Measurements from ENCODE around the gene CDH16. TPM values are rescaled to one million over a fixed set of nuclear protein-coding genes. Genes with fewer than 3 reads are reported as not detected.

The CDH16 gene
- total RNA-seq, 1 donor from 2014 or later = not detected

DNA sequence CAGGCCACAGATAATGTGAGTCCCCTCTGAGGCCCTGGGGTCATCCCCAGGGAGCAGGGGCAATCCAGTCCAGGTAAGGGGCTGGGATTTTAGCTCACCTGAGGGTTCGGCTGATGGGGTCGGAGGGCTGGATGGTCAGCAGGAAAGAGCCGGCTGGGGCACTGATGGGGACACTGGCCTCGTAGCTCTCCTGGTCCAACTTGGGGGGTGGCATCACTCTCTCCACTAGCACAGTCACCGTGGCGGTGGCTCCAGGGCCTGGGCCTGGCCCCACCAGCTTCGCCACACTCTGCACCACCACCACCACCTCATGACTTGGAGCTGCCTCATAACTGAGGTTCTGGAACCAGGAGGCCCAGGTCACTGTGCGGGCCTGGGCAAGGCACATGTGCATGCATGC lies 6.9 kb downstream of the CDH16 start:
- DNase-seq = no peak

DNA sequence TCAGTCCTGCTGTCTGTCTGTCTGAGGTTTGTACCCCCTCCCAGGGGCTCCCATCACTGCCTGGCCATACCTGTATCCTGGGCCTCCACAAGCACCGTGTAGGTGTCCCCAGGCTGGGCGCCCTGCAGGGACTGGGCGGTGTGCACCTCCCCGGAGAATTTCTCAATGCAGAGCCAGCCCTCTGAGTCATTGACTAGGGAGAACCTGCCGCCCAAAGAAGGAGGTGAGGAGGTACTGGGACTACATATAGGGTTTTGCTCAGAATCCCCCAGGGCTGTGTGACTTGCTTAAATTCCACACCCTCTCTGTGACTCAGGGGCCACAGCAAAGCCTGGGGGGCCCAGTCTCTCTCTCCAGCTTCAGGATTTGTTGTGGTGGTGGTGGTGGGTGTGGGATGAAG lies 7.6 kb downstream of the CDH16 start:
- no peaks in the 10 kb centered on the region for H3K4me1 Mint-ChIP-seq (ENCODE audit: low read depth, unreplicated experiment)
- TF ChIP-seq, protein P1, sequence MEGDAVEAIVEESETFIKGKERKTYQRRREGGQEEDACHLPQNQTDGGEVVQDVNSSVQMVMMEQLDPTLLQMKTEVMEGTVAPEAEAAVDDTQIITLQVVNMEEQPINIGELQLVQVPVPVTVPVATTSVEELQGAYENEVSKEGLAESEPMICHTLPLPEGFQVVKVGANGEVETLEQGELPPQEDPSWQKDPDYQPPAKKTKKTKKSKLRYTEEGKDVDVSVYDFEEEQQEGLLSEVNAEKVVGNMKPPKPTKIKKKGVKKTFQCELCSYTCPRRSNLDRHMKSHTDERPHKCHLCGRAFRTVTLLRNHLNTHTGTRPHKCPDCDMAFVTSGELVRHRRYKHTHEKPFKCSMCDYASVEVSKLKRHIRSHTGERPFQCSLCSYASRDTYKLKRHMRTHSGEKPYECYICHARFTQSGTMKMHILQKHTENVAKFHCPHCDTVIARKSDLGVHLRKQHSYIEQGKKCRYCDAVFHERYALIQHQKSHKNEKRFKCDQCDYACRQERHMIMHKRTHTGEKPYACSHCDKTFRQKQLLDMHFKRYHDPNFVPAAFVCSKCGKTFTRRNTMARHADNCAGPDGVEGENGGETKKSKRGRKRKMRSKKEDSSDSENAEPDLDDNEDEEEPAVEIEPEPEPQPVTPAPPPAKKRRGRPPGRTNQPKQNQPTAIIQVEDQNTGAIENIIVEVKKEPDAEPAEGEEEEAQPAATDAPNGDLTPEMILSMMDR (IDR thresholded peaks at IDR 0.05; ENCODE audit: partially characterized antibody, unreplicated experiment) = no peak
- H3K9me3 Mint-ChIP-seq (ENCODE audit: unreplicated experiment) = no peaks in the 10 kb centered on the region
- H3K27me3 Mint-ChIP-seq (ENCODE audit: unreplicated experiment) = peaks cover 2% of the 10 kb centered on the region
- H3K4me3 Mint-ChIP-seq (ENCODE audit: unreplicated experiment) = no peak overlapping the region
- no peak for DNase-seq
- no peak overlapping the region for H3K27ac Mint-ChIP-seq (ENCODE audit: unreplicated experiment)
- no peaks in the 10 kb centered on the region for H3K36me3 Mint-ChIP-seq (ENCODE audit: unreplicated experiment)

More for the DNA sequence above, 6.9 kb downstream of the CDH16 start:
- Mint-ChIP-seq H3K36me3 (ENCODE audit: unreplicated experiment) (peaks cover 4% of the 10 kb centered on the region), H3K27me3 (ENCODE audit: unreplicated experiment) (peaks cover 2% of the 10 kb centered on the region), H3K27ac (ENCODE audit: unreplicated experiment) (no peak overlapping the region), H3K4me1 (ENCODE audit: low read depth, unreplicated experiment) (no peaks in the 10 kb centered on the region), H3K4me3 (ENCODE audit: unreplicated experiment) (no peak overlapping the region), H3K9me3 (ENCODE audit: unreplicated experiment) (peaks cover 2% of the 10 kb centered on the region)
- TF ChIP-seq, protein P1 (IDR thresholded peaks at IDR 0.05; ENCODE audit: partially characterized antibody, unreplicated experiment) = no peak

DNA sequence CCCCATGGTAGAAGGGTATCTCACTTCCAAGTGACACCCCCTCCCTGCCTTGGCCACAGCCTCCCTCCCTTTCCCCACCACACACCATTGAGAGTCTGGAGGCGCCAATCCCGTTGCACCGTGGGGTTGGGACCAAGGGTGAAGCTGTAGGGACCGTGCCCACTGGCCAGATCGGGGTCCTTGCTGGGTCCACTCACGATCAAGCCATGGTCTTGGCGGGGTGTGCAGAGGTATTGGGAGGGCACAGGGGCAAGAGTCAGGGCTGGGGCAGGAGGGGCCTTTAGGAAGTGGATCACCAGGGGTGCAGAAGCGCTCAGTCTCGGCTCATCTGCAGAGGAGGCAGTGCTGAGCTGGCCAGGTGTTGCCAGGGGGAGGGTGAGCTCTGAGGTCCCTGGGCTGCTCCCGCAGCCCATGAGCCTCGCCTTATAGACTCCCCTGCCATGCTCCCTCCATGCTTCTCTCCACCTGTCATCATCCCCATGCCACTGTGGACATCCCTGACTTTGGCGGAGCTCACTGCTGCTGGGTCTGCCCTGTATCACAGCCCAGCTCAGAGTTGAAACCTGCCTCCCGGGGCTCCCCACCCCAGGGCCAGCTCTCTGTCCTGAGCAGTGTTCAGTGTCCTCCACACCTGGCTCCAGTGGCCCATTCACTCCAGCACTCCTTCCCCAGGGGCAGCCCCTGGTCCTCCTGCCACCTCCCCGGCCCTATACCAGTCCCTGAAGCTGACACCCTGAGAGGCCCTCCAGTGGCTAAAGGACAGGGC lies 8.3 kb downstream of the CDH16 start:
- TF ChIP-seq, protein P1 (IDR thresholded peaks at IDR 0.05; ENCODE audit: partially characterized antibody, unreplicated experiment) = no peak
- H3K27ac Mint-ChIP-seq (ENCODE audit: unreplicated experiment) = no peak overlapping the region
- H3K36me3 Mint-ChIP-seq (ENCODE audit: unreplicated experiment) = no peaks in the 10 kb centered on the region
- no peaks in the 10 kb centered on the region for H3K4me1 Mint-ChIP-seq (ENCODE audit: low read depth, unreplicated experiment)
- no peaks in the 10 kb centered on the region for H3K9me3 Mint-ChIP-seq (ENCODE audit: unreplicated experiment)
- peaks cover 2% of the 10 kb centered on the region for H3K27me3 Mint-ChIP-seq (ENCODE audit: unreplicated experiment)
- no peak overlapping the region for H3K4me3 Mint-ChIP-seq (ENCODE audit: unreplicated experiment)
- no peak for DNase-seq

DNA sequence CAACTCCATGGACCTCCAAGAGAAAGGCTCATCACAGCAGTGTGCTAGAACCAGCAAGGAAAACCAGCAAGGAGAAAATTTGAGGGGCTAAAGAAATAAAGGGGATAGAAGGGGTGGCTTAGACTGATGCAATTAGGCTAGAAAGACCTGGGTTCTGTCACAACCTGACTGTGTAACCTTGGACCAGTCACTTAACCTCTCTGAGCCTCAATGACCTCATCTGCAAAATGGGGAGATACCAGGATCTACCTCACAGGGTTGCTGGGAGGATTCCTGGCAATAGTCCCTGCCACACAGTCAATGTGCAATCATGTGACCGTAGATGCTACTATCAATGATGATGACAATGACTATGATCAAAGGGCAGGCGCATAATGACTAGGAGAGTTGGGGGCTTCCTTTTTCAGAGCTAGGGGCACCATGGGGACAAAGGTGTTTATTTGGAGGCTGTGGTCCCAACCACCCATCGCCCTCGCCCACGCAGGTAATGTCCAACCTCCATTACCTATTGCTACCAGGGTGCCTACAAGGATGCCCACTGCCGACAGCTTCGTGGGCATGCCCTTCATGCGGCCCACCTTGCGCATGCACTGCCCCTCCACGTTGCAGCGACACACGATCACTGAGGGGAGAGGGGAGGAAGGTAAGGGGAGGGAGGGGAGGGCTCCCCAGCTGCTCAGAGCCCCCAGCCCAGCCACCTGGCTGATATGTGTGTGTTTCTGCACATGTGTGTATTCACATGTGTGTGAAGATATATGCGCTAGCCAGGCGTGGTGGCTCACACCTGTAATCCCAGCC lies 9.7 kb downstream of the CDH16 start:
- Mint-ChIP-seq H3K36me3 (ENCODE audit: unreplicated experiment) (no peaks in the 10 kb centered on the region), H3K9me3 (ENCODE audit: unreplicated experiment) (no peaks in the 10 kb centered on the region), H3K27me3 (ENCODE audit: unreplicated experiment) (peaks cover 2% of the 10 kb centered on the region), H3K4me1 (ENCODE audit: low read depth, unreplicated experiment) (no peaks in the 10 kb centered on the region), H3K4me3 (ENCODE audit: unreplicated experiment) (no peak overlapping the region), H3K27ac (ENCODE audit: unreplicated experiment) (no peak overlapping the region)
- no peak for DNase-seq
- TF ChIP-seq, protein P1 (IDR thresholded peaks at IDR 0.05; ENCODE audit: partially characterized antibody, unreplicated experiment) = no peak

DNA sequence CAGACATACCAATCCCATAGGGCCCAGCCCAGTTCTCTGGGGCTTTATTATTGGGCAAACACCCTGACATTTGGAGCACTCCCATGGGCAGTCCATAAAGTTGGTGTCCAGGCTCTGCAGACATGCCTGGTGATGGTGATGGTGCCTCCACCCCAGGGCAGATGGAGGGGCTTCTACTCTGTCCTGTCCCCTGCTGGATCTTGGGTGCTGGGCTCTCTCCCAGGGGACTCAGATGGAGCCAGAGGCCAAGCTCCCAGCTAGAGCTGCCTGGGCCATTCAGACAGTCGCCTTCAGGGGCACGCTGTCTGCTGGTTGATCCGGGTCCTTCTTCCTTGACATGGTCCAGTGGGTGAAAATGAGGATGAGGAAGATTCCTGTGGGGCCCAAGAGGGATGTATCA lies 10.6 kb downstream of the CDH16 start:
- TF ChIP-seq, protein P1 (IDR thresholded peaks at IDR 0.05; ENCODE audit: partially characterized antibody, unreplicated experiment) = no peak
- Mint-ChIP-seq H3K27me3 (ENCODE audit: unreplicated experiment) (peaks cover 2% of the 10 kb centered on the region), H3K4me1 (ENCODE audit: low read depth, unreplicated experiment) (no peaks in the 10 kb centered on the region)

More for the DNA sequence above, 10.6 kb downstream of the CDH16 start:
- H3K36me3 Mint-ChIP-seq (ENCODE audit: unreplicated experiment) = no peaks in the 10 kb centered on the region
- no peak overlapping the region for H3K27ac Mint-ChIP-seq (ENCODE audit: unreplicated experiment)
- no peak overlapping the region for H3K4me3 Mint-ChIP-seq (ENCODE audit: unreplicated experiment)
- no peaks in the 10 kb centered on the region for H3K9me3 Mint-ChIP-seq (ENCODE audit: unreplicated experiment)
- no peak for DNase-seq
